ENCODE results near the gene ADAMTS12. TPM values are rescaled to one million over a fixed set of nuclear protein-coding genes. Genes with fewer than 3 reads are reported as not detected.

ADAMTS12 gene
- total RNA-seq, 3 donors from 2014 or later (not counting 1 experiment from before 2014, with no cell fraction given), result not detected

DNA sequence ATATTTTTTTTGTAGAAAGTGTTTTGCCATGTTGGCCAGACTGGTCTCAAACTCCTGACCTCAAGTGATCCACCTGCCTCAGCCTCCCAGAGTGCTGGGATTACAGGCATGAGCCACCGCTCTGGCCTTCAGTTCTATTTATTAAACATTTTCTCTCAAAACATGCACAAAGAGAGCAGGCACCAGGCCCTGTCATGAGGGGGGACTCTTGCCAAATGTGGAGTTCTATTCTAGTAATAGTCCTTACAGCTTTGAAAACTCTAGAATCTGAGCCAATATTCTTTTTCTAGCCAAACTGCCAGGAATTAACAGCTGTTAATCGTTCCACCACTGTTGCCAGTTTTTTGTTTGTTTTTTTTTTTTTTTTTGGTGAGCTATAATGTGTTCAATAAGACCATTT, 326.5 kb downstream of the ADAMTS12 start:
- Mint-ChIP-seq H3K4me3 (no peak overlapping the region), H3K9me3 (peaks cover 0 to 2% of the 10 kb centered on the region in 2 donors), H3K27me3 (ENCODE audit: low read depth in 2 of 2) (no peaks in the 10 kb centered on the region), H3K4me1 (no peaks in the 10 kb centered on the region), H3K36me3 (no peaks in the 10 kb centered on the region), H3K27ac (no peak overlapping the region)
- DNase-seq (no peak), ATAC-seq (no peak)
- 100% methylated on average over 2 of the region's 2 CpGs for WGBS (ENCODE audit: insufficient coverage)
- Histone ChIP-seq H3K9me3 (ENCODE audit: control insufficient read depth, insufficient read depth, low read length) (no peaks in the 10 kb centered on the region), H3K27me3 (ENCODE audit: control insufficient read depth, insufficient read depth, low read length) (no peaks in the 10 kb centered on the region), H3K4me3 (ENCODE audit: low read length) (no peak overlapping the region), H3K27ac (ENCODE audit: low read length) (no peak overlapping the region), H3K36me3 (ENCODE audit: control insufficient read depth, insufficient read depth, low read length) (no peaks in the 10 kb centered on the region), H3K4me1 (ENCODE audit: control insufficient read depth, insufficient read depth, low read length) (no peaks in the 10 kb centered on the region)
- TF ChIP-seq CTCF (IDR thresholded peaks at IDR 0.05), result no peak
- intact Hi-C loops (cut with micrococcal nuclease), result no loop called here

DNA sequence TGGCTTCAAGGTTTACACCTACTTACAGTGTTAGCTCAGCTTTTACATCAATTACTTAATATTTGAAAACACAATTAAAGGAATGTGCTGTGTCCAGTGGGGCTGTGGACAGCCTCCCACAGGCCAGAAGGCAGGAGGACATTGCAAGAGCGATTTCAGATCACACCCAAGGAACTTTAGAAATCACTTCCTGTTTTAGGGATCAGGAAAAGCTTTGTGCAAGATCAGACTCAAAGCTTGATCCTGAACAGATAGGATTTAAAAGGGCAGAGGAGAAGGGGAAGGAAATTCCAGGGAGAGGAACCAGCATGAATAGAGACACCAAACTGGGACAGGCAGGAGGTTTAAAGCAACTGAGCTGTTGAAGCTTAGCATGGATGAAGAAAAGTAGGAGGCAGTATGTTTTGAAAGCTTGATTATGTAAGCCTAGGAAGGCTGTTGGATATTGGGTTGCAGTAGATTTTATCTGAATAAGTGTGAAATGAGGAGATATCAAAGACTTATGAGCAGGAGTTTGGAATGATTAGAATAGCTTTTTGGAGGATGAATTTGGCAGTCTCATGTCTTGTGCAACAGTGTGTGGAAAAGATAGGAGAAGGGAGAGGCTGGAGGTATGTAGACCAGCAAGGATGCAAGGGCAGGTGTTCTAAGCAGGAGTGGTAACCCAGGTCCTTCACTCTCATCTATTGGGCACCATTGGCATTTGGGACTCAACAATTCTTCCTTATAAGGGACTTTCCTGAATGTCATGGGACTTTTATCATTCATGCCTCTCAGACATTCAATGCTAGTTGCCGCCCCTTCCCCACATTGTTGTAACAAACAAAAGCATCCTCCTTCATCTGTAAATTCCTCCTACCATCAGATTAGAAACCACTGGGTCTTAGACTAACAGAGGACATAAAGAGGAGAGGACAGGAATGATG, 327.5 kb downstream of the ADAMTS12 start:
- ATAC-seq (no peak), DNase-seq (no peak)
- intact Hi-C loops (cut with micrococcal nuclease), result no loop called here
- 74% methylated on average over 1 of the region's 2 CpGs for WGBS (ENCODE audit: insufficient coverage)
- no peak for TF ChIP-seq CTCF (IDR thresholded peaks at IDR 0.05)
- Mint-ChIP-seq H3K4me1 (no peaks in the 10 kb centered on the region), H3K27me3 (ENCODE audit: low read depth in 2 of 2) (no peaks in the 10 kb centered on the region), H3K4me3 (no peak overlapping the region), H3K9me3 (no peaks in the 10 kb centered on the region), H3K36me3 (no peaks in the 10 kb centered on the region), H3K27ac (no peak overlapping the region)
- no peaks in the 10 kb centered on the region for H3K9me3 ChIP-seq (ENCODE audit: control insufficient read depth, insufficient read depth, low read length)
- no peaks in the 10 kb centered on the region for H3K4me1 ChIP-seq (ENCODE audit: control insufficient read depth, insufficient read depth, low read length)
- H3K36me3 ChIP-seq (ENCODE audit: control insufficient read depth, insufficient read depth, low read length), result no peaks in the 10 kb centered on the region
- no peaks in the 10 kb centered on the region for H3K27me3 ChIP-seq (ENCODE audit: control insufficient read depth, insufficient read depth, low read length)
- H3K4me3 ChIP-seq (ENCODE audit: low read length), result no peak overlapping the region
- H3K27ac ChIP-seq (ENCODE audit: low read length), result no peak overlapping the region

GRCh38 chr5:33563530-33563929, 328.3 kb downstream of the ADAMTS12 start:
- intact Hi-C loops (cut with micrococcal nuclease), result no loop called here
- H3K4me1 Mint-ChIP-seq, result no peaks in the 10 kb centered on the region
- H3K4me3 Mint-ChIP-seq, result no peak overlapping the region
- DNase-seq (no peak), ATAC-seq (no peak)
- H3K36me3 ChIP-seq (ENCODE audit: control insufficient read depth, insufficient read depth, low read length), result no peaks in the 10 kb centered on the region
- no peak overlapping the region for H3K27ac ChIP-seq (ENCODE audit: low read length)
- H3K4me1 ChIP-seq (ENCODE audit: control insufficient read depth, insufficient read depth, low read length), result no peaks in the 10 kb centered on the region
- no peaks in the 10 kb centered on the region for H3K36me3 Mint-ChIP-seq
- TF ChIP-seq CTCF (IDR thresholded peaks at IDR 0.05), result no peak
- WGBS (ENCODE audit: insufficient coverage), result 88% methylated on average over 1 of the region's 2 CpGs
- H3K27me3 Mint-ChIP-seq (ENCODE audit: low read depth in 2 of 2), result no peaks in the 10 kb centered on the region
- H3K27me3 ChIP-seq (ENCODE audit: control insufficient read depth, insufficient read depth, low read length), result no peaks in the 10 kb centered on the region
- no peak overlapping the region for H3K4me3 ChIP-seq (ENCODE audit: low read length)
- H3K27ac Mint-ChIP-seq, result no peak overlapping the region
- no peaks in the 10 kb centered on the region for H3K9me3 Mint-ChIP-seq
- no peaks in the 10 kb centered on the region for H3K9me3 ChIP-seq (ENCODE audit: control insufficient read depth, insufficient read depth, low read length)
